Limb (tissue), 2 donors: ENCODE measurements around the gene MYPN.
"Not testable (repeated sequence)": the region's sequence is repeated elsewhere in the genome, so short reads cannot be mapped to it uniquely, and the experiment has no call there.

ENCODE experiments used
- DNase-seq, 2 donors: peaks; one replicate each; pipeline ENCODE4 v3.0.0-alpha.2; 2016; ENCODE audit errors: extremely low spot score in 2 of 2

Gene MYPN

GRCh38 chr10:68171539-68172080, 62.3 kb downstream of the MYPN start:
- no peak for DNase-seq

GRCh38 chr10:68172324-68172723, 63.0 kb downstream of the MYPN start:
- DNase-seq = no peak

- DNase-seq = no peak
Measured at GRCh38 chr10:68175949-68176348, 66.7 kb downstream of the MYPN start.

DNA sequence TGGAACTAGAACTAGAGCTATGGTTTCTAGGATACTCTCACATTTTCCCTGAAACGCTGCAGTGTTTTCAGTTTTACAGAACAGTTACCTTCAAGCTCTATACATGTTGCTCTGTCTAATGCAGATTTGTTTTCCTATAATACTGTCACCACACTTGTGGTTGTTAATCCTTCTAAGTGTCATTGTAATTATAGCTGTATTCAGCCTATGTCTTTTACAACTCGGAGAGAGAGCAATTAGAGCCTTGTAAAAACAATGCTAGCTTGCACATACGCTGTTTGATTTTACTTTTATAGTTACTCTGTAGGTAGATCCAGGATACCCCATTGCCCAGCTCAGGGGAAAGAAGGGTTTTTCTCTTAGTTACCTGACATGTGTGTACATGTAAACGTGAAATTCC, 67.5 kb downstream of the MYPN start:
- DNase-seq = no peak

DNA sequence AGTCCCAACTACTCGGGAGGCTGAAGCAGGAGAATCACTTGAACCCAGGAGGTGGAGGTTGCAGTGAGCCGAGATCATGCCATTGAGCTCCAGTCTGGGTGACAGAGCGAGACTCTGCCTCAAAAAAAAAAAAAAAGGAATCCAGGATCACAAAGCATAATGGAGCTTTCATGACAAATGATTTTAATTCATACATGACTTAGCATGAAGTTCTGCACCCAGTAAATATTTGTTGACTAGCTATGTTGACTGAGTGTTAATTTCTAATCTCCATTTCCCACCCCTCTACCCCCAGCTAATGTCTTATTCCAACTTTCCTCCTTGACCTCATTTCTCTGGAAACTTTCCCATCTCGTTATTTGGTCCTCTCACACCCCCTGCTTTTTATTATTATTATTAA, 69.3 kb downstream of the MYPN start:
- no peak for DNase-seq

DNA sequence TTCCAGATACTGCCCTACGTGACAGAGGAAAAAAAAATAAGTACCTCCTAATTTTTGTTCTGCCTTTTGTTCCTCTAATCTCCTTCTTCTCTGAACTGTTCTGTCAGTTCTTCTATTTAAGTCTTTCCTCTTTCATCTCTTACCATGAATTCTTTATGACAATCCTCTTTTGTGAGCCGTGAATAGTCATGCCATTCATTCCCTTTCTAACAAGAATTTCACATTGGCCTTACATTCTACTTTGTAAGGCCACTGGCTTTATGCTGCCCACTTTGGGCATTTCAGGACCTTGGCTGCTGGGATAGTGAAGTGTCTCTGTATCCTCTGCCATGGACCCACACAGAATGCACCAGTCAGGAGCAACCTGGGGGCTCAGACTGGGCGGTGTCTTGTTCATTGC, 69.7 kb downstream of the MYPN start:
- DNase-seq = no peak

GRCh38 chr10:68180490-68180889, 71.2 kb downstream of the MYPN start:
- DNase-seq = no peak

GRCh38 chr10:68184546-68184945, 75.3 kb downstream of the MYPN start:
- DNase-seq = peak; percentile 18 to 30

DNA sequence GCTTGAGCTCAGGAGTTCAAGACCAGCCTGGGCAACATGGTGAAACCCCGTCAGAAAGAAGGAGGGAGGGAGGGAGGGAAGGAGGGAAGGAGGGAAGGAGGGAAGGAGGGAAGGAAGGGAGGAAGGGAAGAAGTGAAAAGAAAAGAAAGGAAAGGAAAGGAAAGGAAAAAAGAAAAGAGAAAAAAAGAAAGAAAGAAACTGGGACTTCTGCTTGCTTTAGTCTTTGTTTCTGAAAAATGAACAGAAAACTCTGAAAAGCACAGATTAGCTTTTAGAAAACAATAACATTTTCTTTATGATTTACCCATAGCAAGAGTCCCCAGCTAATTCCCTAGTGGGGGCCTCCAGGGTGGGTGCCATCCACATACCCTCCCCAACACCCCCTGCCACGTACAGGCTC, 75.8 kb downstream of the MYPN start:
- no peak for DNase-seq

DNA sequence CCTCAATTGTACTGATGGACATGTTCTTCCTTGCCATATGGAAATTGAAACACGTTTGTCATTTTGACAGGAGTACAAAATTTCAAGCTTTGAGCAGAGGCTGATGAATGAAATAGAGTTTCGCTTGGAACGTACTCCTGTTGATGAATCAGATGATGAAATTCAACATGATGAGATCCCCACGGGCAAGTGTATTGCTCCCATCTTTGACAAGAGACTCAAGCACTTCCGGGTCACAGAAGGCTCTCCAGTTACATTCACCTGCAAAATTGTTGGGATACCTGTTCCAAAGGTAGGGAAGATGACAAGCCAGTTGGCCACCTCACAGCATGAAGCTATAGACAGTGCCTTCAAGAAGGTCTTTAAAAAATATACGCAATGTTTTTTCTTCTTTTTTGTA, 79.5 kb downstream of the MYPN start:
- DNase-seq = no peak

DNA sequence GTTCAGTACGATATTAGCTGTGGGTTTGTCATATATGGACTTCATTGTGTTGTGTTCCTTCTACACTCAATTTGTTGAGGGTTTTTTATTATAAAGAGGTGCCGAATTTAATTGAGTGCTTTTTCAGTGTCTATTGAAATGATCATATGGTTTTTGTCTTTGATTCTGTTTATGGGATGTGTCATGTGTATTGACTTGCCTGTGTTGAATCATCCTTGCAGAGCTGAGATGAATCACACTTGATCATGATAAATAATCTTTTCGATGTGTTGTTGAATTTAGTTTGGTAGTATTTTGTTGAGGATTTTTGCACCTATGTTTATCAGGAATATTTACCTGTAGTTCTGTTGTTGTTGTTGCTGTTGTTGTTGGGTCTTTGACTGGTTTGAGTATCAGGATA, 82.8 kb downstream of the MYPN start:
- no peak for DNase-seq

DNA sequence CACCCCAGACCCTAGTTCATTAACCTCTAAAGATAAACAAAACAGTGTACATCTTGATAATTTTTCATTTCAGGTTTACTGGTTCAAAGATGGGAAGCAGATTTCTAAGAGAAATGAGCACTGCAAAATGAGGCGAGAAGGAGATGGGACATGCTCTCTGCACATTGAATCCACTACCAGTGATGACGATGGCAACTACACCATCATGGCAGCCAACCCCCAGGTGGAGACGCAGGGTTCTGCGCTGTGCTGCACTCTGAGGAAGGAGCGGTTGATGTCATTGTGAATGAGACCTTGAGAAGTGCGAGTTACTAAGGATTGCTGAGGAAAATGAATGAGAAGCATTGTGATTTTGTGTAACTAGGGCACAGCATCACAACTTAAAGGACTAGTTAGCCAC, 85.0 kb downstream of the MYPN start:
- no peak for DNase-seq

GRCh38 chr10:68195776-68196175, 86.5 kb downstream of the MYPN start:
- DNase-seq = not testable (repeated sequence)

- DNase-seq = no peak
Measured at GRCh38 chr10:68196701-68197100, 87.4 kb downstream of the MYPN start.

DNA sequence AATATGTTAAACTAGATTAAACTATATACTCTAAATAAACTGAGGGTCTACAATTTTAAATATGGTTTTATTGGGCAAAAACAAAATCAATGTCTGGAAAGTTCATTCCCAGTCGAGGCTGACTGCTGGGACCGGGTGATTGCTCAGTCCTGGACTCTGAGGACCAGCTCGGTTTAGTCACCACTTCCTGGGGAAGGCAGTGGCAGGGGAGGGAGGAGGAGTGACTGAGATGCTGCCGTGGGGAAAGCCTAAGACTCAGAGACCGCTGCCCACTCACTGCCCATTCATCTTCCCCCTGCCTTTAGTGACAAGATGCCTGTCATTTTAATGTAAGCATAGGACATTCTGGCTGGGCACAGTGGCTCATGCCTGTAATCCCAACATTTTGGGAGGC, 93.7 kb downstream of the MYPN start:
- no peak for DNase-seq

- peak in 1 of 2 donors; percentile 46 for DNase-seq
Measured at GRCh38 chr10:68208424-68209042, 99.2 kb downstream of the MYPN start.

- no peak for DNase-seq
Measured at GRCh38 chr10:68211669-68212068, 102.4 kb downstream of the MYPN start.

DNA sequence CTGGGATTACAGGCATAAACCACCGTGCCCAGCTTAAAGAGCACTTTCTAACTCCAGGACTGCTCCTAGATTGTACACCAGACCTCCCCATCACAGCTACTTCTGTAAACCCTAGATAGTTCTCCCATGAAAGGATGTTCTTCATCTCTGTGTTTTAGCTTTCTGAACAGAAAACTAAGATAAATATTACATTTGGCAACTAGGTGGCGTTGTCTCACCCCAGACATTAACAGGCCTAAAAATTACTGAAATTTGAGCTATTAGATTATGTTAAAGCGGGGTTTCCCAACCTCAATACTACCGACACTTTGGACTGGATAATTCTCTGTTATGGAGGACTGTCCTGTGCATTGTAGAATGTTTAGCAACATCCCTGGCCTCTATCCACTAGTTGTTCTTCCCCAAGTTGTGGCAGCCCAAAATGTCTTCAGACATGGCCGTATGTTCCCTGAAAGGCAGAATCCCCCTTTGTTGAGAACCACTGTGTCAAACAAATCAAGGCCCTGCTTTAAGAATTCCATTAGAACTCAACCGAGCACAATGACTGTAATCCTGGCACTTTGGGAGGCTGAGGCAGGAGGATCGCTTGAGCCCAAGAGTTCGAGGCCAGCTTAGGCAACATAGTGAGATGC, 103.5 kb downstream of the MYPN start:
- DNase-seq = no peak

- no peak for DNase-seq
Measured at GRCh38 chr10:68218786-68219185, 109.5 kb downstream of the MYPN start.

DNA sequence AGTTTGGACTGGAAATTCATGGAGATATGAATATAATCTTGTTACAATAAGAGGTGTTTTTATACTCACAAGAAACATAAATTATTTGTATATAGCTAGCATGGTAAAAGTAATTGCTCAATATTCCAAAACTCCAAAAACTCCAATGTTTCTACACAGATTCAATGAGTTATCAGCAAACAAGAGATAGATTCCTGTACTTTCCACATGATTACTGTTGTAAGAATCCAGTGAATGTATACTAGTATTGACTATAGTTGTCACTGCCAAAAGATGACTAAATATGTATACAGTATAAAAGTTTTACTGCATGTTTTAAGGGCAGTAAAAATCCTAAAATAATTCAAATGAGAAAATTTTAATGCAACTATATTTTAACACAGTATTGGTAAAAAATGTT, 111.9 kb downstream of the MYPN start:
- DNase-seq = no peak

DNA sequence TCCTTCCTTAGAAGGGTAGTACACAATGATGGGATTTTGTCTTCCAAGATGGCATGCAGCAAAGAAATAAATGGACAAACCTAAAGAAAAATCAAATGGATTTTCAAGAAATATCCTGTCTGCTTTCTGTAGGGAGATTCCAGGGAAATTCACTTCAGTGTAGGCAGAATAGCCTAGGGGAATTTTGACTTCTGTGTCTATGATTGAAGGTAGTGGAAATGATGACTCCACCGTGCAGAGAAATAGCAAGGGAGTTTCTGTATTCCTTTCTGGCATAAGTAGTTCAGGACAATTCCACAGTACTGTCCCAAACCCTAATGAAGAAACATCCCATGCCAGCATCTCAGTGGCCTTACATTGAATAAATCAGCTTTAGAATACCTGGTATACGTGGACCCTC, 113.1 kb downstream of the MYPN start:
- no peak for DNase-seq

- DNase-seq = no peak
Measured at GRCh38 chr10:68223535-68224165, 114.4 kb downstream of the MYPN start.

GRCh38 chr10:68224810-68225209, 115.5 kb downstream of the MYPN start:
- DNase-seq = no peak
